Nephron progenitor cell (in vitro differentiated cells): ENCODE data around the gene BEAN1.
A peak's percentile ranks its signal among the peaks of the same experiment; 100 is the strongest.

Experiments
- DNase-seq: peaks from one replicate; pipeline ENCODE4 v3.0.0; 2021
- H3K27ac Mint-ChIP-seq: 2 replicates; pipeline ENCODE4 v1.8.0; 2021; ENCODE audit warnings: mild to moderate bottlenecking, moderate library complexity, mixed read lengths
- H3K27me3 Mint-ChIP-seq: 2 replicates; pipeline ENCODE4 v1.8.0; 2021; ENCODE audit warnings: mild to moderate bottlenecking, low read depth, mixed read lengths; ENCODE audit not compliant: poor library complexity
- H3K36me3 Mint-ChIP-seq: 2 replicates; pipeline ENCODE4 v1.8.0; 2021; ENCODE audit warnings: low read depth, mixed read lengths
- H3K4me1 Mint-ChIP-seq: 2 replicates; pipeline ENCODE4 v1.8.0; 2021; ENCODE audit warnings: mixed read lengths
- H3K4me3 Mint-ChIP-seq: 2 replicates; pipeline ENCODE4 v1.8.0; 2021; ENCODE audit warnings: mild to moderate bottlenecking, moderate library complexity, mixed read lengths
- H3K9me3 Mint-ChIP-seq: 2 replicates; pipeline ENCODE4 v1.8.0; 2021; ENCODE audit warnings: mild to moderate bottlenecking, moderate library complexity, mixed read lengths
- TF ChIP-seq, protein P1 (sequence below): fragments of 200-600 bp; sonication (generic); IDR thresholded peaks from 2 replicates; pipeline ENCODE4 v1.5.0; 2021; ENCODE audit warnings: antibody characterized with exemption

Gene BEAN1

DNA sequence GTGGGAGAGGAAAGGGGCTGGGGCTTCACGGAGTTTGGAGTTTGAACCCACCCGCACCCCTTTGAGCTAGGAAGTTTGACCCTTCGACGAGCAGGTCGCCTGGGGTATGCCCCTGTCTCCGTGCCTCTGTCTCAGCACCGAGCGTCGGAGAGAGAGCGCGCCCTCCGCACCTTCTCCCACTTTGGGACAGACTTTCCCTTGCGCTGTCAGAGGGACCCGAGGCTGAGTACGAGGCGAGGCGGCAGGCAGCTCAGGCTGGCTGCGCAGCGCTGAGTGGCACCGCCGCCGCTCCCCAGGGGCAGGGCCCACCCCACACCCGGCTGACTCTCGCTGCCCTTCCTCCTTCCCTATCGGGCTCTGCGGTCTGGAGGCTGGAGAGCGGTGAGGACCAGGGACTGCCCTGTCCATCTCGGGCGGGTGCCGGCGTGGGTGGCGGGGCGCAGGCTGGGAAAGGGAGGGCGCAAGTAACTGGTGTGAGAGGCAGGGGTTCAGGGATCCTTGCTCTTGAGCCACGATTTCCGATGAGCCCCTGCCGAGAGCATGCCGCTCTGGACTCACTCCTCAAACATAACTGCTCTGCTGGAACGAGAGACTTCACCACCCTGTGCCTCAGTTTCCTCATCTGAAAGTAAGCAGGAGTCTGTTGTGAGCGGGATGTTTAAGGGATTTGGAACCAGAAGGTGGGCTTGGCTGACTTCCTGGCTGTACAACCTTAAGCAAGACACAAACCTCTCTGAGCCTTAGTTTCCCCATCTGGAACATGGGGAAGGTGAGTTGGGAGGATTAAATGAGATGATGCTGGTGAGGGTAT is 981 bp downstream of the BEAN1 start:
- Mint-ChIP-seq H3K4me3 (peak overlapping the region; percentile 67), H3K27me3 (peaks cover 91% of the 10 kb centered on the region), H3K9me3 (peaks cover 9% of the 10 kb centered on the region), H3K27ac (no peak overlapping the region), H3K36me3 (no peaks in the 10 kb centered on the region), H3K4me1 (peaks cover 32% of the 10 kb centered on the region)
- DNase-seq = peak; percentile 51
- TF ChIP-seq, protein P1, sequence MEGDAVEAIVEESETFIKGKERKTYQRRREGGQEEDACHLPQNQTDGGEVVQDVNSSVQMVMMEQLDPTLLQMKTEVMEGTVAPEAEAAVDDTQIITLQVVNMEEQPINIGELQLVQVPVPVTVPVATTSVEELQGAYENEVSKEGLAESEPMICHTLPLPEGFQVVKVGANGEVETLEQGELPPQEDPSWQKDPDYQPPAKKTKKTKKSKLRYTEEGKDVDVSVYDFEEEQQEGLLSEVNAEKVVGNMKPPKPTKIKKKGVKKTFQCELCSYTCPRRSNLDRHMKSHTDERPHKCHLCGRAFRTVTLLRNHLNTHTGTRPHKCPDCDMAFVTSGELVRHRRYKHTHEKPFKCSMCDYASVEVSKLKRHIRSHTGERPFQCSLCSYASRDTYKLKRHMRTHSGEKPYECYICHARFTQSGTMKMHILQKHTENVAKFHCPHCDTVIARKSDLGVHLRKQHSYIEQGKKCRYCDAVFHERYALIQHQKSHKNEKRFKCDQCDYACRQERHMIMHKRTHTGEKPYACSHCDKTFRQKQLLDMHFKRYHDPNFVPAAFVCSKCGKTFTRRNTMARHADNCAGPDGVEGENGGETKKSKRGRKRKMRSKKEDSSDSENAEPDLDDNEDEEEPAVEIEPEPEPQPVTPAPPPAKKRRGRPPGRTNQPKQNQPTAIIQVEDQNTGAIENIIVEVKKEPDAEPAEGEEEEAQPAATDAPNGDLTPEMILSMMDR = no peak

DNA sequence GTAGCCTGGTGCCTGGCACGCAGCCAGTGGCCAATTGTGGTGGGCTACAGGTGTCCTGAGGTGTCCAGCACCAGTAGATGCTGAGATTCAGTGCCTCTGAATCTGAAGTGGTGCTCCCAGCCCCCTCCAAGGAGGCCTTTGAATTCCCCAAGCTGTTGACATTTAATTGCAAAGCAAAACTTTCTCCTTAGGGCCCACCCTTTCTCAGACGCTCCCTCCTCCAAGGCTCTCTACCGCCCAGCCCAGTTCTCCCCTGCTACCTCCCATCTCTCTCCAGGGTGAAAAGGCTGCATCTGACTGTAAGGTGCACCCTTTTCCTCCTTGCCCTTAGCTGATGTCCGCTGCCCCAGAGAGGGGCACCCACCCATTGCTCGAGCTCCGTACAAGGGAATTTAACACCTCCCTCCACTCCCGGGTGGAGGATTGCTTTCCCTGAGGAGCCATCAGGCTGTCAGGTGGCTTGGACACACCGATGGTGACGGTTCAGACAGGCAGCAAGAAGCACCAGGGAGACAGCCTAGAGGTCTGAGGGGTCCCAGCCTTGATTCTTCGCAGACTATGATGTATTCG is 1.7 kb downstream of the BEAN1 start:
- Mint-ChIP-seq H3K4me1 (peaks cover 38% of the 10 kb centered on the region), H3K9me3 (peaks cover 9% of the 10 kb centered on the region), H3K27ac (no peak overlapping the region), H3K36me3 (no peaks in the 10 kb centered on the region), H3K4me3 (peak overlapping the region; percentile 62), H3K27me3 (peaks cover 84% of the 10 kb centered on the region)
- TF ChIP-seq, protein P1 = no peak
- DNase-seq = no peak

DNA sequence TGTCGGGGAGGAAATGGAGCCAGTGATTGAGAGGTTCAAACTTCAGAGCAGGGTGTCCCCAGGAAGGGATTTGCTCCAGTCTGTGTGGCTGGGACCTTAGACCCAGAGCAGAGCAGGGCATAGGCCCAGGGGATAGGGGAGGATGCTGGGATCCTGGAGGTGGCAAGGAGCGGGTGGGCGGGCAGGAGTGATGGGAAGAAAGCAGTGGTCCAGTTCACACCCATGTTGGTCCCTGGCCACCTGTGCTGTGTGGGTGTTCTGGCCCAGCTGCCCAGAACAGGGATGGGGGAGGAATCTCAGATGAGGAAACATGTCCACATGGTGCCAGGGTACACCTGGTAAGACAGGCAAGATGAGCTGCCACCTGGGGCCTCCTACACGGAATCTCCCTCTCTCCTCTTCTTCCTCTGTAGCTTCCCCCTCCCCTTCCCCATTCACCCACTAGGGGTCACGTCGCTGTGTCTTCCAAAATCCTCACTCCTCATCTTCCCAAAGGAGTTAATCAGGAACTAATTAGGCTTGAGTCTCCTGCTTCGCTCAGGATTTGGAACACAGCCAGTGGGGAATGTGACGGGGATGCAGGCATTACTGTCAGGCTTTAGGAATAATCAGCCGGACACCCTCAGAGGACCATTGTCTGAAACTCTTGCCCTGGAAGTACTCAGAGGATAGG is 2.3 kb downstream of the BEAN1 start:
- Mint-ChIP-seq H3K36me3 (no peaks in the 10 kb centered on the region), H3K27ac (no peak overlapping the region), H3K27me3 (peaks cover 80% of the 10 kb centered on the region), H3K4me3 (no peak overlapping the region), H3K4me1 (peaks cover 42% of the 10 kb centered on the region), H3K9me3 (peaks cover 4% of the 10 kb centered on the region)
- DNase-seq = peak; percentile 12
- TF ChIP-seq, protein P1 = peak; percentile 20

DNA sequence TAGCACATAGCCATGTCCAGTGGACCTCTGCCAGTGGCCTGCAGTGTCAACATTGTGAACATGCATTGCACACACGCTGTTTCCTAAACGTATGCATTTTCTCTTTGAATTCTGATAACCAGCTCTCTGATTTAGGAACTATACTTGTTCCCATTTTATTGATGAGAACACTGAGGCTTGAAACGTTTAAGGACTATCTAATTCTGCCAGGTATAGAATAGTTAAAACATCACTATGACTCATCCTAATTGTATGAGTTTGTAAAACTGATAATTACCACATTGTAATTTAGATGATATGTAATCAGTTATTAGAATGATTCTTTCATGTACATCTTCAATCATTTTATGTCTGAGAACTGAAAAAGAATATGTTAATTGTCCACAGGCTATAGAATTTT is 3.1 kb downstream of the BEAN1 start:
- no peaks in the 10 kb centered on the region for H3K9me3 Mint-ChIP-seq
- TF ChIP-seq, protein P1 = no peak
- DNase-seq = no peak
- H3K4me1 Mint-ChIP-seq = peaks cover 47% of the 10 kb centered on the region
- no peaks in the 10 kb centered on the region for H3K36me3 Mint-ChIP-seq
- no peak overlapping the region for H3K4me3 Mint-ChIP-seq
- no peak overlapping the region for H3K27ac Mint-ChIP-seq
- H3K27me3 Mint-ChIP-seq = peaks cover 72% of the 10 kb centered on the region

DNA sequence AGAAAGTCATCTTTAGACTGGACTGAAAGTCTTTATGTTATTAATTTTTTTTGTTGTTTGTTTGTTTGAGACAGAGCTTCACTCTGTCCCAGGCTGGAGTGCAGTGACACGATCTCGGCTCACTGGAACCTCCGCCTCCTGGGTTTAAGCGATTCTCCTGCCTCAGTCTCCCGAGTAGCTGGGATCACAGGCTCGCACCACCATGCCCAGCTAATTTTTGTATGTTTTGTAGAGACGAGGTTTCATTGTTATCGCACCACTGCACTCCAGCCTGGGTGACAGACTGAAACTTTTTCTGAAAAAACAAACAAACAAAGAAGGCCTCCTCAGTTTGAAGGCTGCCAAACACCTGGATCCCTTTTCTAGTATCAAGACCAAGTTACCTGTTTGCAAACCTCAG is 4.7 kb downstream of the BEAN1 start:
- peaks cover 37% of the 10 kb centered on the region for H3K4me1 Mint-ChIP-seq
- H3K36me3 Mint-ChIP-seq = no peaks in the 10 kb centered on the region
- peaks cover 63% of the 10 kb centered on the region for H3K27me3 Mint-ChIP-seq
- H3K9me3 Mint-ChIP-seq = no peaks in the 10 kb centered on the region
- TF ChIP-seq, protein P1 = no peak
- no peak for DNase-seq
- H3K4me3 Mint-ChIP-seq = no peak overlapping the region
- no peak overlapping the region for H3K27ac Mint-ChIP-seq
